T-helper 22 cell (primary cell): ENCODE measurements around the gene CD4.
"Not testable (repeated sequence)": the region's sequence is repeated elsewhere in the genome, so short reads cannot be mapped to it uniquely, and the experiment has no call there.

Experiments
- DNase-seq: peaks from one replicate; pipeline ENCODE4 v3.0.0-alpha.2; 2020; ENCODE audit warnings: low read depth

Gene CD4

GRCh38 chr12:6869049-6870021 is 80.0 kb downstream of the CD4 start:
- DNase-seq: peak; percentile 60

- DNase-seq: not testable (repeated sequence)
These were observed 81.0 kb downstream of the CD4 start for GRCh38 chr12:6870304-6870703.
